H1 (cell line): ENCODE measurements around the gene AKR1B15. TPM values are rescaled to one million over a fixed set of nuclear protein-coding genes. Genes with fewer than 3 reads are reported as not detected.

Experiments used
- CTCF ChIA-PET: fragments of 300-600 bp; sonication (Branson Sonifier 250); formaldehyde crosslinking; loops from one replicate; lab custom pipeline; 2021; ENCODE audit not compliant: partially characterized antibody; lab: Charles Lee
- POLR2A ChIA-PET: fragments of 300-600 bp; sonication (Branson Sonifier 250); formaldehyde crosslinking; loops from one replicate; lab custom pipeline; 2021; ENCODE audit warnings: inconsistent platforms; ENCODE audit not compliant: partially characterized antibody; lab: Charles Lee
- DNase-seq, 2 experiments: peaks; one replicate each; pipeline versions ENCODE4 v3.0.0 to v3.0.0-alpha.2; 2010 to 2022; ENCODE audit warnings: low spot score in 2 of 2, low read depth in 1 of 2, mixed read lengths in 1 of 2
- FAIRE-seq: peaks from 2 replicates; lab custom pipeline; 2011; peaks lifted over from hg19 to GRCh38; lab: Jason Lieb, UNC
- H2AFZ ChIP-seq: 2 replicates; pipeline ENCODE4 v1.8.1; 2012; ENCODE audit warnings: low read length, inconsistent platforms
- H2AK5ac ChIP-seq: 2 replicates; pipeline ENCODE4 v1.6.1; 2013; ENCODE audit warnings: low read depth, low read length
- H2BK120ac ChIP-seq: replicated peaks from 2 replicates; pipeline ENCODE3; 2013; ENCODE audit warnings: low read depth, low read length, inconsistent platforms
- H2BK12ac ChIP-seq: 2 replicates; pipeline ENCODE4 v1.6.1; 2013; ENCODE audit warnings: low read depth, low read length
- H2BK15ac ChIP-seq: 2 replicates; pipeline ENCODE4 v1.6.1; 2013; ENCODE audit warnings: low read length
- H2BK20ac ChIP-seq: 2 replicates; pipeline ENCODE4 v1.6.1; 2013; ENCODE audit warnings: low read length
- H2BK5ac ChIP-seq: 2 replicates; pipeline ENCODE4 v1.6.1; 2013; ENCODE audit warnings: low read depth, low read length
- H3K14ac ChIP-seq: 2 replicates; pipeline ENCODE4 v1.6.1; 2013; ENCODE audit warnings: inconsistent platforms; ENCODE audit not compliant: insufficient read length
- H3K18ac ChIP-seq: 2 replicates; pipeline ENCODE4 v1.6.1; 2013; ENCODE audit warnings: low read length; ENCODE audit errors: extremely low read depth
- H3K23ac ChIP-seq: 2 replicates; pipeline ENCODE4 v1.6.1; 2013; ENCODE audit warnings: inconsistent platforms; ENCODE audit not compliant: insufficient read length
- H3K23me2 ChIP-seq: 2 replicates; pipeline ENCODE4 v1.6.1; 2013; ENCODE audit warnings: low read depth, low read length
- H3K27ac ChIP-seq: 2 replicates; pipeline ENCODE4 v1.6.1; 2011; ENCODE audit warnings: low read depth, low read length, inconsistent platforms
- H3K27me3 ChIP-seq, 4 experiments: replicated peaks in 1 of 4; 1 replicate in 1 of 4; 2 replicates in 3 of 4; pipeline versions ENCODE4 v1.6.1 to v1.8.1; 2011 to 2013; ENCODE audit warnings: low read length in 3 of 4, mild to moderate bottlenecking in 3 of 4, inconsistent platforms in 2 of 4, mixed read lengths in 2 of 4, moderate library complexity in 1 of 4; ENCODE audit not compliant: control insufficient read depth in 3 of 4, insufficient read depth in 3 of 4; ENCODE audit errors: extremely low read depth in 1 of 4
- H3K36me3 ChIP-seq, 4 experiments: 2 replicates each; pipeline versions ENCODE4 v1.6.1 to v1.8.1; 2011 to 2013; ENCODE audit warnings: mild to moderate bottlenecking in 4 of 4, low read length in 3 of 4, moderate library complexity in 2 of 4, control low read depth in 1 of 4, inconsistent platforms in 1 of 4; ENCODE audit not compliant: insufficient read depth in 4 of 4, control insufficient read depth in 2 of 4
- H3K4ac ChIP-seq: replicated peaks from 2 replicates; pipeline ENCODE3; 2013; ENCODE audit warnings: low read length, low read depth, mixed read lengths, inconsistent platforms; ENCODE audit not compliant: insufficient read length
- H3K4me1 ChIP-seq, 4 experiments: replicated peaks in 1 of 4; 1 replicate in 1 of 4; 2 replicates in 3 of 4; pipeline versions ENCODE4 v1.6.1 to v1.8.1; 2011 to 2013; ENCODE audit warnings: low read length in 3 of 4, inconsistent platforms in 2 of 4, mixed read lengths in 1 of 4; ENCODE audit not compliant: insufficient read depth in 4 of 4, control insufficient read depth in 3 of 4
- H3K4me2 ChIP-seq, 2 experiments: 2 replicates each; pipeline versions ENCODE4 v1.6.1 to v1.8.1; 2011 to 2013; ENCODE audit warnings: low read depth in 2 of 2, low read length in 2 of 2, control low read depth in 1 of 2, inconsistent platforms in 1 of 2, mild to moderate bottlenecking in 1 of 2; ENCODE audit not compliant: insufficient read depth in 1 of 2
- H3K4me3 ChIP-seq, 4 experiments: fragments of 200-600, 300-600 bp in 1 of 4; sonication (generic), shearing (Covaris generic), sonication (Bioruptor Twin) in 1 of 4; 2 replicates each; pipeline versions ENCODE4 v1.5.1 to v1.8.1; 2011 to 2016; ENCODE audit warnings: low read length in 4 of 4, low read depth in 3 of 4, control low read depth in 2 of 4, inconsistent platforms in 2 of 4, mild to moderate bottlenecking in 2 of 4, mixed read lengths in 1 of 4, moderate library complexity in 1 of 4; ENCODE audit not compliant: insufficient read depth in 2 of 4; ENCODE audit errors: extremely low read depth in 1 of 4
- H3K56ac ChIP-seq: replicated peaks from 2 replicates; pipeline ENCODE3; 2013; ENCODE audit warnings: low read depth, mild to moderate bottlenecking, mixed read lengths, low read length, inconsistent platforms; ENCODE audit not compliant: insufficient read length
- H3K79me1 ChIP-seq: 2 replicates; pipeline ENCODE4 v1.6.1; 2013; ENCODE audit warnings: low read depth, low read length, control low read depth
- H3K79me2 ChIP-seq, 2 experiments: 2 replicates each; pipeline versions ENCODE4 v1.6.1 to v1.8.1; 2012 to 2013; ENCODE audit warnings: low read length in 2 of 2, mild to moderate bottlenecking in 2 of 2, inconsistent platforms in 1 of 2; ENCODE audit not compliant: insufficient read depth in 2 of 2, control insufficient read depth in 1 of 2
- H3K9ac ChIP-seq, 4 experiments: replicated peaks in 1 of 4; 1 replicate in 1 of 4; 2 replicates in 3 of 4; pipeline versions ENCODE4 v1.6.1 to v1.8.1; 2011 to 2013; ENCODE audit warnings: low read depth in 3 of 4, low read length in 3 of 4, control low read depth in 2 of 4, mild to moderate bottlenecking in 2 of 4, moderate library complexity in 2 of 4, inconsistent platforms in 1 of 4; ENCODE audit errors: extremely low read depth in 1 of 4
- H3K9me3 ChIP-seq, 2 experiments: 2 replicates each; pipeline versions ENCODE4 v1.6.1 to v1.8.1; 2012 to 2013; ENCODE audit warnings: mild to moderate bottlenecking in 2 of 2, moderate library complexity in 2 of 2, control low read depth in 1 of 2, inconsistent platforms in 1 of 2, low read depth in 1 of 2, low read length in 1 of 2, mixed read lengths in 1 of 2; ENCODE audit not compliant: insufficient read depth in 2 of 2
- H4K20me1 ChIP-seq, 2 experiments: replicated peaks in 1 of 2; 2 replicates each; pipeline versions ENCODE3 to v1.8.1; 2011 to 2013; ENCODE audit warnings: inconsistent platforms in 2 of 2, low read length in 2 of 2, mild to moderate bottlenecking in 1 of 2; ENCODE audit not compliant: insufficient read depth in 2 of 2, control insufficient read depth in 1 of 2
- H4K5ac ChIP-seq: 2 replicates; pipeline ENCODE4 v1.6.1; 2013; ENCODE audit warnings: low read length, low read depth, mixed read lengths, inconsistent platforms; ENCODE audit not compliant: insufficient read length
- H4K8ac ChIP-seq: 2 replicates; pipeline ENCODE4 v1.8.0; 2013; ENCODE audit warnings: mild to moderate bottlenecking, moderate library complexity, low read length, inconsistent platforms; ENCODE audit not compliant: insufficient read depth; ENCODE audit errors: extremely low read depth
- H4K91ac ChIP-seq: replicated peaks from 2 replicates; pipeline ENCODE3; 2013; ENCODE audit warnings: low read length, mixed read lengths, inconsistent platforms; ENCODE audit not compliant: insufficient read length
- CEBPB ChIP-seq: IDR thresholded peaks from 2 replicates; pipeline ENCODE4 v1.6.1; 2012; ENCODE audit warnings: low read depth, low read length
- CHD1 ChIP-seq: IDR thresholded peaks from 2 replicates; pipeline ENCODE4 v1.6.1; 2012; ENCODE audit warnings: low read depth, low read length, improper control_type of control experiment
- CTBP2 ChIP-seq: IDR thresholded peaks from 2 replicates; pipeline ENCODE4 v1.7.0; 2011; ENCODE audit warnings: borderline replicate concordance, mild to moderate bottlenecking, moderate library complexity, mixed read lengths, low read length; ENCODE audit not compliant: insufficient read depth, insufficient read length
- EGR1 ChIP-seq: IDR thresholded peaks from 2 replicates; pipeline ENCODE4 v1.6.1; 2011; ENCODE audit warnings: low read depth, low read length, borderline replicate concordance
- HDAC6 ChIP-seq: IDR thresholded peaks from one replicate; pipeline ENCODE4 v1.7.1; 2012; ENCODE audit warnings: low read depth, mild to moderate bottlenecking, inconsistent platforms, low read length, moderate library complexity
- NANOG ChIP-seq: IDR thresholded peaks from 2 replicates; pipeline ENCODE4 v1.6.1; 2011; ENCODE audit warnings: low read length, low read depth, mild to moderate bottlenecking, inconsistent platforms; ENCODE audit not compliant: insufficient read depth, poor library complexity, severe bottlenecking
- PHF8 ChIP-seq: fragments of 200-600 bp; sonication (generic); conservative IDR thresholded peaks from 2 replicates; pipeline ENCODE4 v1.7.1; 2012; ENCODE audit warnings: low read depth, mild to moderate bottlenecking, inconsistent platforms, low read length, moderate library complexity
- POLR2A ChIP-seq, 2 experiments: IDR thresholded peaks; 1 replicate in 1 of 2; 2 replicates in 1 of 2; pipeline ENCODE4 v1.6.1; 2011; ENCODE audit warnings: low read depth in 2 of 2, low read length in 2 of 2, mild to moderate bottlenecking in 2 of 2; ENCODE audit errors: control extremely low read depth in 1 of 2
- RNF2 ChIP-seq: fragments of 200-900, 300-1000 bp; sonication (generic); IDR thresholded peaks from 2 replicates; pipeline ENCODE4 v1.7.1; 2016; ENCODE audit warnings: borderline replicate concordance, low read depth, mild to moderate bottlenecking, antibody characterized with exemption, low read length; ENCODE audit not compliant: poor library complexity, severe bottlenecking; ENCODE audit errors: missing control alignments
- TBP ChIP-seq: IDR thresholded peaks from 2 replicates; pipeline ENCODE4 v1.6.1; 2011; ENCODE audit warnings: low read depth, low read length, improper control_type of control experiment
- TCF12 ChIP-seq: IDR thresholded peaks from 2 replicates; pipeline ENCODE4 v1.6.1; 2011; ENCODE audit warnings: low read depth, mild to moderate bottlenecking, low read length
- YY1 ChIP-seq: IDR thresholded peaks from 2 replicates; pipeline ENCODE4 v1.6.1; 2011; ENCODE audit warnings: low read depth, mild to moderate bottlenecking, low read length
- WGBS, 2 experiments: shearing (Covaris generic) in 1 of 2; methylation state at CpG; one replicate each; pipeline versions ENCODE4 v1.1.6 to v1.1.7; 2013 to 2015; ENCODE audit warnings: low lambda C conversion rate in 2 of 2, mixed read lengths in 2 of 2, inconsistent platforms in 1 of 2, low coverage in 1 of 2, missing lambda C conversion rate in 1 of 2; ENCODE audit not compliant: insufficient replicate concordance in 2 of 2, insufficient coverage in 1 of 2, insufficient read length in 1 of 2; ENCODE audit errors: extremely low coverage in 1 of 2, missing lambda C conversion rate in 1 of 2; 5-methylcytosine and 5-hydroxymethylcytosine counted together
- polyA plus RNA-seq, 7 experiments: library from polyadenylated mRNA; depleted of rRNA in 3 of 7; stranded (reverse) in 5 of 7; unstranded in 2 of 7; fragments of >200 nt in 5 of 7; fragments of 200-250 nt in 2 of 7; gene quantifications; 1 replicate in 5 of 7; 2 replicates in 1 of 7; 4 replicates in 1 of 7; pipeline versions ENCODE4 v1.2.1 to v1.2.3, GENCODE V29; 2011 to 2013; ENCODE audit warnings: missing spikeins in 2 of 7, mixed read lengths in 2 of 7
- total RNA-seq: library from RNA; stranded (reverse); fragmentation: NEBNext Ultra II Directional; extraction: Animal tissue kit (Norgen Biotek cat#: 25700); gene quantifications from 2 replicates; pipeline ENCODE4 v1.2.1, GENCODE V29; 2021
- TF ChIP-seq, protein P1 (sequence below): IDR thresholded peaks from 2 replicates; pipeline ENCODE4 v1.6.1; 2012; ENCODE audit warnings: inconsistent platforms

The AKR1B15 gene
- total and polyA plus RNA-seq, 2 of the 8 experiments (the other 6 are each of a cell fraction or from before 2014, with no cell fraction given): 0.15 to 0.47 TPM

DNA sequence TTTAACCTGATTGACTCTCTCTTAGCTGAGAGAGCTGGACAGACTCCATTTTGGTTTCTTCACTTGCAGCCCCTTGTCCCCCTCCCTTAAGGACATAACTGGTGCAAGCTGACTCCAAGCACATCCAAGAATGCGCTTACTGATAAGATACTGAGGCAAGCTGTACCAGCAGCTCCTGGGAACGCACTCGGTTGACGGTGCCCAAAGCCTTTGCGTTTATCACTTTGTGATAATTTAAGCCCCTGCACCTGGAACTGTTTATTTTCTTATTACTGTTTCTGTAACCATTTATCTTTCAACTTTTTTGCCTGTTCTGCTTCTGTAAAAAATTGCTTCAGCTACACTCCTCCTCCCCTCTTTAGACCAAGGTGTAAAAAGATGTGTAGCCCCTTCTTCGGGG, 8.5 kb downstream of the AKR1B15 start:
- no peak overlapping the region for H2BK5ac ChIP-seq
- no peak overlapping the region for H3K4me3 ChIP-seq
- H3K9ac ChIP-seq: no peak overlapping the region
- H2BK120ac ChIP-seq: no peak overlapping the region
- POLR2A ChIA-PET: interaction anchor here (1.3 kb wide), 1 partner anchor 14 kb away, joined by 3 read pairs; no protein-coding TSS in a partner anchor
- CTCF ChIA-PET: interaction anchor here (0.9 to 4.0 kb wide), 5 partner anchors 10 to 101 kb away, joined by 3 to 24 read pairs (median 6); no protein-coding TSS in a partner anchor
- no peak overlapping the region for H2BK20ac ChIP-seq
- no peak overlapping the region for H3K14ac ChIP-seq
- H2BK15ac ChIP-seq: no peak overlapping the region
- DNase-seq: no peak
- H2AFZ ChIP-seq: no peak overlapping the region
- H3K27me3 ChIP-seq: no peaks in the 10 kb centered on the region
- no peak overlapping the region for H3K23ac ChIP-seq
- no peak overlapping the region for H4K8ac ChIP-seq
- no peaks in the 10 kb centered on the region for H3K4me1 ChIP-seq
- H3K56ac ChIP-seq: no peak overlapping the region
- H2BK12ac ChIP-seq: no peak overlapping the region
- WGBS, 2 experiments: 97% methylated on average over 6 of the region's 6 CpGs; no CpG with 5 or more reads in 1 of the 2 experiments
- H4K5ac ChIP-seq: no peak overlapping the region
- H3K9me3 ChIP-seq: no peaks in the 10 kb centered on the region
- H3K79me2 ChIP-seq: no peaks in the 10 kb centered on the region
- no peak overlapping the region for H4K91ac ChIP-seq
- no peak for FAIRE-seq
- H3K23me2 ChIP-seq: no peaks in the 10 kb centered on the region
- no peaks in the 10 kb centered on the region for H4K20me1 ChIP-seq
- H3K27ac ChIP-seq: no peak overlapping the region
- no peak overlapping the region for H2AK5ac ChIP-seq
- no peak overlapping the region for H3K18ac ChIP-seq
- TF ChIP-seq, protein P1, sequence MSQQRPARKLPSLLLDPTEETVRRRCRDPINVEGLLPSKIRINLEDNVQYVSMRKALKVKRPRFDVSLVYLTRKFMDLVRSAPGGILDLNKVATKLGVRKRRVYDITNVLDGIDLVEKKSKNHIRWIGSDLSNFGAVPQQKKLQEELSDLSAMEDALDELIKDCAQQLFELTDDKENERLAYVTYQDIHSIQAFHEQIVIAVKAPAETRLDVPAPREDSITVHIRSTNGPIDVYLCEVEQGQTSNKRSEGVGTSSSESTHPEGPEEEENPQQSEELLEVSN: no peak
- no peak for TF ChIP-seq YY1
- no peak for TF ChIP-seq CEBPB
- TF ChIP-seq EGR1: no peak
- no peak for TF ChIP-seq HDAC6
- no peak for TF ChIP-seq POLR2A (IDR thresholded peaks at IDR 0.05; ENCODE audit: control extremely low read depth in 1 of 2, low read depth in 2 of 2, low read length in 2 of 2)
- TF ChIP-seq TCF12: no peak
- TF ChIP-seq TBP: no peak
- no peak for TF ChIP-seq RNF2
- no peak for TF ChIP-seq CTBP2
- TF ChIP-seq NANOG: no peak
- no peak for TF ChIP-seq PHF8
- no peak for TF ChIP-seq CHD1
- TF ChIP-seq, all 59 proteins: peak for 0
- H3K4ac ChIP-seq: no peak overlapping the region
- H3K36me3 ChIP-seq: no peaks in the 10 kb centered on the region
- H3K79me1 ChIP-seq: no peaks in the 10 kb centered on the region
- no peak overlapping the region for H3K4me2 ChIP-seq
